Right renal cortex interstitium (tissue), 3 donors: ENCODE results near the gene ERVH48-1. TPM values are rescaled to one million over a fixed set of nuclear protein-coding genes. Genes with fewer than 3 reads are reported as not detected.
"Not testable (repeated sequence)": the region's sequence is repeated elsewhere in the genome, so short reads cannot be mapped to it uniquely, and the experiment has no call there.

ENCODE experiments used
- DNase-seq, 3 donors: peaks; one replicate each; pipeline ENCODE4 v3.0.0-alpha.2; 2013; ENCODE audit warnings: low read depth in 3 of 3, low spot score in 2 of 3
- polyA plus RNA-seq, 3 donors: library from polyadenylated mRNA; unstranded; fragments of 120-200 nt; gene quantifications; one replicate each; pipeline ENCODE4 v1.2.1, GENCODE V29; 2013; ENCODE audit not compliant: insufficient read length in 3 of 3

The ERVH48-1 gene
- polyA plus RNA-seq, 3 donors = 0.21 to 0.27 (median 0.26) TPM

GRCh38 chr21:42939582-42940413 lies 14.4 kb upstream of the ERVH48-1 start:
- peak; percentile 36 to 71 (median 67) for DNase-seq

- DNase-seq = not testable (repeated sequence)
Observed at GRCh38 chr21:42938606-42938995, 13.2 kb upstream of the ERVH48-1 start.

DNA sequence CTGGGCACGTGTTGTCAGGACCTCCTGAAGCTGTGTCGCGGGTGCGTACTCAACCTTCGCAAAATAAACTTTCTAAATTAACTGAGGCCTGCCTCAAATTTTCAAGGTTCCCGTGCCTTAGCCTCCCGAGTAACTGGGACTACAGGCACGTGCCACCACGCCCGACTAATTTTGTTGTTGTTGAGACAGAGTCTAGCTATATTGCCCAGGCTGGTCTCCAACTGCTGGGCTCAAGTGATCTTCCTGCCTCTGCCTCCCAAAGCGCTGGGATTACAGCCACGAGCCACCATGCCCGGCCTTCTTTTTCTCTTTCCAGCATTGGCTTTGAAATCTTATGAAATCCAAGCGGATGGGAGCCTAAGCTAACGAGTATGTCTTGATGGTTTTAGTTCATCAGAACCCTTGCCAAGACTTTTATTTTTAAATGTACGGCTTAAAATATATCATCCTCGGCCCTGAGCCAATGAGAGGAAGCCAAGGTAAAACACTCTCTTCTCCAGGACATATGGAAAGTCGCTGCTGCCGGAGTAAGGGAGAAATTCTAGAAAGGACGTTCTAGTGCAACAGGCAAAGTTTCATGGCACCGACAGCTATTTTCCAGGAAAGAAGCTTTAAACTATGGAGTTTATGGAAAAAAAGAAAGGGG lies 12.7 kb upstream of the ERVH48-1 start:
- DNase-seq = no peak

GRCh38 chr21:42937034-42937940 lies 11.9 kb upstream of the ERVH48-1 start:
- not testable (repeated sequence) for DNase-seq

GRCh38 chr21:42936360-42936759 lies 10.9 kb upstream of the ERVH48-1 start:
- not testable (repeated sequence) for DNase-seq

GRCh38 chr21:42933973-42934372 lies 8.5 kb upstream of the ERVH48-1 start:
- DNase-seq = not testable (repeated sequence)

GRCh38 chr21:42933137-42933970 lies 7.9 kb upstream of the ERVH48-1 start:
- DNase-seq = not testable (repeated sequence)

DNA sequence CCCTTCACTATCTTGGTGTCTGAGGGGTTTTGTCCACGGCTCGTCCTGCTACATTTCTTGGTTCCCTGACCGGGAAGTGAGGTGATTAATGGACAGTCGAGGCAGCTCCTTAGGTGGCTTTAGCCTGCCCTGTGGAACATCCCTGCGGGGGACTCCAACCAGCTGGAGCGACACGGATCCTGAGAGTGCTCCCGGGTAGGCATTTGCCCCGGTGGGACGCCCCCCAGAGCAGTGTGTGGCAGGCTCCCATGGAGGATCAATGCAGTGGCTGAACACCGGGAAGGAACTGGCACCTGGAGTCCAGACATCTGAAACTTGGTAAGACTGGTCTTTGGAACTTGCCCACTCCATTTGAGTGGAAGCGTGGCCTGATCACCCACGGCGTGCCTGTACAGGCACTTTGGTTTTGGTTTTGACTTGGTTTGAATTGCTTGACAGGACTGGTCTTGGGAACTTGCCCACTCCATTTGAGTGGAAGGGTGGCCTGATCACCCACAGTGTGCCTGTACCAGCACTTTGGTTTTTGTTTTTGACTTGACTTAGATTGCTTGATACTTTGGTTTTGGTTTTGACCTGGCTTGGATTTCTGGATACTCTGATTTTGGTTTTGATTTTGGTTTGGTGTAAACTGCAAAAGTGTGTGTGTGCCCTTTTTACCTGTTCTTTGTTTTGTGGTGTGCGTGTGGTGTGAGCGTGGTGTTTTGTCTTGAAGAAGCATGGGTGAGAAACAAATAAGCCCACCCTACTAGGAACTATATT lies 7.1 kb upstream of the ERVH48-1 start:
- not testable (repeated sequence) for DNase-seq

DNA sequence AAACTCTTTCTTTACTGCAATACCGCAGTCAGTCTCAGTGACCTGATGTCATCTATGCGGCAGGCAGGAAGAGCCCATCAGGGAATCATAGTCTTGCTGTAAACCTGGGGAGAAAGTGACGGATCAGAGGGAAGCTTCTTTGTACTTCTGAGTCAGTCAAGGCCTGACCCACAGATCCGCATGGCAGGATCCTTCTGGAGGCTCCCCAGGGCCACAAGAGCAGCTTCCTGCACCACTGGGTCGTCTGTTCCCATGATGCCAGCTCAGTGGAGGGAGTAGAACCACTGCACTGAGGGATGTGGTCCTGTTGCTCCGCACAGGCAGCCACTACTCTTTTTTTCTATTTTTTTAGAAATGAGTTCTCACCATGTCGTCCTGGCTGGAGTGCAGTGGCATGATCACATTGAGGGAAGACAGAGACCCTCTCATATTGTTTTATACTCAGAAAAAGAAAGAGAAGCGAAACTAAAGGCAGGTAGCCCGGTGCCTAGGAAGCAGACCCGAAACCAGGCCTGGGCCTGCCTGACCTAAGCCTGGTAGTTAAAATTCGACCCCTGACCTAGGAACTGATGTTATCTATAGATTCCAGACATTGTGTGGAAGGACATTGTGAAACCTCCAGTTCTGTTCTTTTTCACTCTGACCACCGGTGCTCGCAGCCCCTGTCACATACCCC lies 6.3 kb upstream of the ERVH48-1 start:
- DNase-seq = no peak

DNA sequence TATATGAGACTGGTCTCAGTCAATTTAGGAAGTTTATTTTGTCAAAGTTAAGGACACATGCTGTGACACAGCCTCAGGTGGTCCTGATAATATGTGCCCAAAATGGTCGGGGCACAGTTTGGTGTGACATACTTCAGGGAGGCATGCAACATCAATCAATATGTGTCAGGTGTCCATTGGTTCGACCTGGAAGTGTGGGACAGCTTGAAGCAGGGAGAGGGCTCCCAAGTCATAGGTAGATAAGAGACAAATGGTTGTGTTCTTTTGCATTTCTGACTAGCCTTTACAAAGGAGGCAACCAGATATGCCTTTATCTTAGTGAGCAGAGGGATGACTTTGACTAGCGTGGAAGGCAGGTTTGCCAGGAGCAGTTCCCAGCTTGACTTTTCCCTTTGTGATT lies 4.5 kb upstream of the ERVH48-1 start:
- DNase-seq = no peak

DNA sequence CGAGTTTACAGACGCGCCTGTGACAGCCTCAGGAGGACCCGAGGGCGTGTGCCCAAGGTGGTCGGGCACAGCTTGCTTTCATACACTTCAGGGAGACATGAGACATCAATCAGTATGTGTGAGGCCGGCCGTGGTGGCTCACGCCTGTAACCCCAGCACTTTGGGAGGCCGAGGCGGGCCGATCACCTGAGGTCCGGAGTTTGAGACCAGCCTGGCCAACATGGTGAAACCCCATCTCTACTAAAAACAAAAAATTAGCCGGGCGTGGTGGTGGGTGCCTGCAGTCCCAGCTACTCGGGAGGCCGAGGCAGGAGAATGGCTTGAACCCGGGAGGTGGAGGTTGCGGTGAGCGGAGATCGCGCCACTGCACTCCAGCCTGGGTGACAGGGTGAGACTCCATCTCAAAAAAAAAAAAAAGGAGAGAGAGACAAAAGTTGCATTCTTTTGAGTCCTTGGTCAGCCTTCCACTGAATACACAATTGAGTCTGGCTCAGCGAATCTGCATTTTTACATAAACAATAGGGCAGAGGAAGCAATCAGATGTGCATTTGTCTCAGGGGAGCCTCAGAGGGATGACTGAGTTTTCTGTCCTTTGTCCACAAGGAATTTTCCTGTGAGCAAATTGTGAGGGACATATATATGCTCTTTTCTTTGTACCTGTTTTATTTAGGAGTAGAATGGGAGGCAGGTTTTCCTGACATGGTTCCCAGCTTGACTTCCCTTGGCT lies 2.2 kb upstream of the ERVH48-1 start:
- DNase-seq = not testable (repeated sequence)

GRCh38 chr21:42924433-42924751 lies 1.0 kb downstream of the ERVH48-1 start:
- no peak for DNase-seq

GRCh38 chr21:42923553-42924432 lies 1.6 kb downstream of the ERVH48-1 start:
- peak; percentile 62 to 78 (median 74) for DNase-seq

DNA sequence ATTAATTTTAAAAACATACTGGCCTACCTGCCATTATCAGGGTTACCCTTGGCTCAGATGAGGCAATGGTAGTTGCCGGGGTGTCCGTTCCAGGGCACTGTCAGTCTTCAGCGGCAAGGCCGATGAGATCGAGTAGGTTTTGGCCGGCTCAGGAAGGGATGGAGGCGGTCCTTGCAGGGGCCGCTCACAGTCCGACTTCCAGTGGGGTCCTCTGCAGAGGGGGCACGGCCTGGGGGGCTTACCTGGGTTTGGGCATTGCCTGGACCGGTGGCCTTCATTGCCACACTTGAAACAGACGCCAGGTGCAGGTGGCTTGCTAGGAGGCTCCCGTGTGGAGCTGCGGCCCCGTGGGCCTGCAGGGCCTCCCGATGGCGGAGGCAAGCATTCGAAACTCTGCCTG lies 2.5 kb downstream of the ERVH48-1 start:
- no peak for DNase-seq

GRCh38 chr21:42921927-42922326 lies 3.5 kb downstream of the ERVH48-1 start:
- DNase-seq = no peak

DNA sequence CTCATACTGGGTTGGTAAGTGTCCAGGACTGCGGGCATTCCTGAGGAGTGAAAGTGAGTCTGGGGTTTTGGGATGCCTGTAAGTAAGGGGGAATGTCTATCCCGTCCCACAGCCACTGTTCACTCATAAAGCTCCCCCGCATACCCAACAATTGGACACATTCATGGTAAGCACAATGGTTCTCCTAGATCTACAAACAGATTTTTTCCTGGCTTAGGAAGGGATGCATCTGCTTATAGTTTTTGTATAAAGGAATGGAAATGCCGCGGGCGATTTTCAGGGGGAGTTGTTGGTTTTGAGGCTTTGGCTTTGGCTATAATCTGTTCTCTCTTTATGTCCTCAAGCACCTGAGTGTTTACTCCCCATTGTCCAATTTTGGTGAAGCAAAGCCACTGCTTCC lies 7.1 kb downstream of the ERVH48-1 start:
- no peak for DNase-seq

DNA sequence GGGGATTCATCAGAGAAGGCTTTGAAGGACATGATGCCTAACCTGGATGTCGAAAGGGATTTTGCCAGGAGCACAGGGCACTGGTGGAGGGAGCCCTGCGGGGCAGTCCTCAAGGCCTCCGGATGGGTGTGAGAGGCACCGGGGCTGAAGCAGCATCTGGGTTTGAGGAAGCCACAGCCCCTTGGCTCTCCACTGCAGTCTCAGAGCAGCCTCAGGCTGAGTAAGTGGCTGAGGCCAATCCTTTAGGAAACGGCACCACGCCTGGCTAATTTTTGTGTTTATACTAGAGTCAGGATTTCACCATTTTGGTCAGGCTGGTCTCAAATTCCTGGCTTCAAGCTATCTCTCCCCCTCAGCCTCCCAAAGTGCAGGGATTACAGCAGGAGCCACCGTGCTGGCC lies 12.0 kb downstream of the ERVH48-1 start:
- DNase-seq = peak in 1 of 3 donors; percentile 39
